GM21717 (cell line): ENCODE measurements around the gene LRP1B.
"Not testable (repeated sequence)": the region's sequence is repeated elsewhere in the genome, so short reads cannot be mapped to it uniquely, and the experiment has no call there.

ENCODE experiments used
- ATAC-seq: cut with Tn5 transposase; IDR thresholded peaks from one replicate; pipeline ENCODE4 v1.9.1; 2021; ENCODE audit warnings: mild to moderate bottlenecking, moderate library complexity; ENCODE audit not compliant: unreplicated experiment

Gene LRP1B

DNA sequence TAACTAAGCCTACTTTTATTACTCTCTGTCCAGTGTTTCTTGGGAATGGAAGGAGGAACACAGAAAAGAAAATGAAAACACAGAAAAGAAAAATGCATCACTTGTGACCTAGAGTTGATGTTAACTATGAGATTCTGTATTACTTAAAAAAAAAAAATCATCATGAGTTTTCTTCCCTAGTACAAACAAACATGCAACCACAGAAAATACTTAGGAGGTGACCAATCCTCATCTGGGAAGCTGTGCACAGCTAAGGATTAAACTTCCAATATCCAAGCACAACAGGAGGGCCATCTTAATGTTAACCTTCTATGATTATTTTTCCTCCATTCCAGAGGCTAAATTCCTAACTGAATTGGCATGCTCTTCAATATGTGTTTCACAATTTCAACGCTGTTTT, 1140.4 kb downstream of the LRP1B start:
- ATAC-seq, result no peak

DNA sequence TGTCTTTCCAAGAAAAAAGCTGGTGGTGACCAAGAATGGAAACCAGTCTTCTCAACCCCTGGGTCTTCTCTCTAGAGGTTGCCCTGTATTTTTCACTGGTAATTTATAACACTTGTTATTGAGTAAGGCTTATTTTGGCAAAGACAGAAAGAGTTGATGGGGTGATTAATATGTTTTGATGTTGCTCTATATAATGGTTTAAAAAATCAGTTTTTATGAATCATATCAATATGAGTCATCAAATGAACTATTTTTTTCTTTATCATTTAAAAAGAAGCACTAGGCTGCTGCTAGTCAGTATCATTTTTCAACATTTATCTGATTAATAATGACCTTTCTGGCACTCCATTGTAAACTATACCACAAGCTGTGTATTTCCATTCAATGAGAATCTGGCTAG, 1142.2 kb downstream of the LRP1B start:
- no peak for ATAC-seq

GRCh38 chr2:140986456-140986855, 1144.4 kb downstream of the LRP1B start:
- no peak for ATAC-seq

GRCh38 chr2:140975237-140975636, 1155.6 kb downstream of the LRP1B start:
- no peak for ATAC-seq

DNA sequence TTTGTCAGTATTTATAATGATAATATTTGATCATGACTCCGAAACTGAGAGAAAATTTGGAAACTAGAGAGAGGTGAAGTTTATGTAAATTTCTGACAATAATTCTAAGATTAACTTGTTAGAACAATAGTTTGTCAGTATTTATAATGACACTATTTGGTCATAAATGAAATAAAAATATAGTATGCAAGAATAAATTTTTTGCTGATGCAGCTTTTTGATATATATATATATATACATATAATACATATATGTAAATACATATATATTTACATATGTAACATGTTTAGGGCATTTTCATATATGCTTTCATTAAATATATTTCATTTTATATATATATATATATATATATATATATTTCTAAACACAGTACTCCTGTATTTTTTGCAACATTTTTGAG, 1158.1 kb downstream of the LRP1B start:
- no peak for ATAC-seq

DNA sequence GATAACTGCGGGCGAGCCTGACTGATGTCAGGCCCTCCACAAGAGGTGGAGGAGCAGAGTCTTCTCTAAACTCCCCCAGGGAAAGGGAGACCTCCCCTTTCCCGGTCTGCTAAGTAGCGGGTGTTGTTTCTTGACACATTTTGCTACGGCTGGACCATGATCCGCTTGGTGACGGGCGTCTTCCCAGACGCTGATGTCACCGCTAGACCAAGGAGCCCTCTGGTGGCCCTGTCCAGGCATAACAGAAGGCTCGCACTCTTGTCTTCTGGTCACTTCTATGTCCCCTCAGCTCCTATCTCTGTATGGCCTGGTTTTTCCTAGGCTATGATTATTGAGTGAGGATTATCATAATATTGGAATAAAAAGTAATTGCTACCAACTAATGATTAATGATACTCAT, 1166.5 kb downstream of the LRP1B start:
- ATAC-seq, result not testable (repeated sequence)

- no peak for ATAC-seq
Measured at GRCh38 chr2:140949932-140950331, 1180.9 kb downstream of the LRP1B start.

DNA sequence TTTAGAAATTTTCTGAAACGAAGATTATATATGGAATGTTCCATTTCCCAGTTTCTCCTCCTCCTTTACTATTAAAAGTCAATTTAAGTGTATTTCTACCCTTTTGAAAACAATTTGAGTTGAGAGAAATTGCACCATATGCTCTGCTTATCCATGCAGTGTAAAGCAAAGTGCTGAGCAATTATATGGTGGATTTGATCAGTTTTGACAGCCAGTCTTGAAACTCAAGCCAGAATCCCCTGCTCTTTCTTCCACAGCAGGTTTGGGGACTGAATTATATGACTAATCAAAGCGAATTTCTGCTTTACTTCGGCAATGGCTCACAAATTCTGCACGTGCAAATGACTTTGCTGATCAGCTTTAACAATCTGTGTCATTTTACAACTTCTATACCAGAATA, 1183.6 kb downstream of the LRP1B start:
- ATAC-seq, result no peak

GRCh38 chr2:140943867-140944266, 1186.9 kb downstream of the LRP1B start:
- no peak for ATAC-seq

DNA sequence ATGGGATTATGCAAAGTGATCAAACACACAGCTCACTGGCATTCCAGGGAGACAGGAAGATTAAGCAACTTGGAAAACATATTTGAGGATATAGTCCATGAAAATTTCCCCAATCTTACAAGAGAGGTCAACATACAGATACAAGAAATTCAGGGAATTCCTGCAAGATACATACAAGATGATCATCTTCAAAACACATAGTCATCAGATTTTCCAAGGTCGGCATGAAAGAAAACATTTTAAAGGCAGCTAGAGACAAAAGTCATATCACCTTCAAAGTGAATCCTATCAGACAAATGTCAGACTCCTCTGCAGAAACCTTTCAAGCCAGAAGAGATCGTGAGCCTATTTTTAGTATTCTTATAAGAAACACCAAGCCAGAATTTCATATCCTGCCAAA, 1188.5 kb downstream of the LRP1B start:
- ATAC-seq, result no peak

DNA sequence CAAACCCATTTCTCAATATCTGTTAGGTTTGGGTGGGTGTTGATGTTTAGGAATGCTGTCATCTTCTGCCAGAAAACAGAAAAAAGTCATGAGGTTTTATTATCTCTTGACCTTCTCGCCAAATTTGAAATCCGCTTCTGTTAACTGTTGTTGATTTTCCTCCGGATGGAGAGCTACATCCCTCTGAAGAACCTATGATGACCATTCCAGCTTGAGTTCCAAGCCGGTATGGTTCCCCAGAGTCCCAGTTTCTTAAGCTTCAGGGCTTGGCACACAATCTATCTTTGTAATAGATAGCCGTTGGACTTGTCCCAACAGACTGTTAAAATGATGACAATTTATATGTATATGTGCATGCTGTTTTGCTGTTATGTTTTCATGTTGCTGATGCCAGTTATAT, 1201.0 kb downstream of the LRP1B start:
- ATAC-seq, result no peak

DNA sequence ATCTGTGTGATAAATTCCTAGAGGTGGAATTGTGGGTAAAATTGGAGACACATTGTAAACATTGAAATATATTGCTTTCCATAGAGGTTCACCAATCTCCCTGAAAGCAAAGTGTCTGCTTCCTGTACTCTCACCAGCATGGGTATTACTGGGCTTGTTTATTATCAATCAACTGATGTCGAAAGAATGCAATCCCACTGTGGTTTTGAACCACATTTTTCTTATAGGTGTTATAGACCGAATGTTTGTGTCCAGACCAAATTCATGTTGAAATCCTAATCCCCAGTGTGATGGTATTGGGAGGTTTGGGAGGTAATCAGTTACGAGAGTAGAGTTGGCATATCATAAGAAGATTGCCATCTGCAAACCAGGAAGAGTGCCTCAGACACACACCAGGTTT, 1212.4 kb downstream of the LRP1B start:
- no peak for ATAC-seq

- no peak for ATAC-seq
Measured at GRCh38 chr2:140916410-140916809, 1214.4 kb downstream of the LRP1B start.

DNA sequence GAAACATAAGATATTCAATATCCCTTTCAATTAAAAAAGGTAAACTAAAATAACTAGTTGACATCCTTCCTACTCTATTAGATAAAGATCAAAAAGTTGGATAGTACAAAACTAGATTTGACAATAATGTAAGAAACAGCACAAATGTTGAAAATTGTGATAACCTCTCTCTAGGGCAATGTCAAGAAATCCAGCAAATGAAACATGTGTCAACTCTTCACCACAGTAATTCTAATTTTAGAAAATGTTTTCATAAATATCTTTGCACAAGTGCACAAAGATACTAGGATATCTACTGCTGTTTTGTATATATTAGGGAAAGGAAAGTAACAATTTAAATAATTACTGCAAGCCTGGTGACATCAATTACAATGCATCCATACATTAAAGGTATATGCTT, 1220.1 kb downstream of the LRP1B start:
- no peak for ATAC-seq

DNA sequence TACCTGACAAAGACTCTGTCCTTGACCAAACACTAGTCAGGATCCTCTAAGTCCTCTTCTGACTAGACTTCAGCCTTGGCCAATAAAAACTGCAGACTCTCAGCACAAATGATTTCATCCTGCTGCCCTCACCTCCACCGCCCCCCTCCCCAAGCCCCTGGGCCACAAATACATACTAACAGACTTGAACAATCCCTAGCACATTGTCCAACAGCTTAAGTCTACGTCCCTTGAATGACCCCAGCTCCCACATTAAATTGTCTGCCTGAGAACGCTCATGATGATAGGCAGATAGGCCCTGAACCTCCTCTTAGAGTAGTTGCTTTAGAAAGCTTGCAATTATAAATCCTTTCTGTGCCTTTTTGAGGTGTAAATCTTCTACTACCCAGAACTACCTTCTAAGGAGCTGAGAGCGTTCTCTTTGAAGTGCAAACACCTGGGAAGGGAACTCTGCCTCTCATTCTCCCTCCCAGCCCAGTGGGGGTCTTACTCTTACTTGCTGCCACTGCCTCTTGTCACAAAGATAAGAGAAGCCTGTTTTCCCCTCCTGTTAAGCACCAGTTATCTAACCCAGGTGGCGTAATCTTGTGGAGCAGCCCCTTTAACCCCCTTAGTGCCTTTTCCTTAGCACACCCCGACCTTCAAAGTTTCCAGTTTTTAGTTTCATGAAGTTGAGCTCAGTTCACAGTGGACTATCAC, 1225.6 kb downstream of the LRP1B start:
- ATAC-seq, result no peak

GRCh38 chr2:140895378-140895777, 1235.4 kb downstream of the LRP1B start:
- ATAC-seq, result no peak

- ATAC-seq, result peak; percentile 61
Measured at GRCh38 chr2:140893685-140894084, 1237.1 kb downstream of the LRP1B start.

DNA sequence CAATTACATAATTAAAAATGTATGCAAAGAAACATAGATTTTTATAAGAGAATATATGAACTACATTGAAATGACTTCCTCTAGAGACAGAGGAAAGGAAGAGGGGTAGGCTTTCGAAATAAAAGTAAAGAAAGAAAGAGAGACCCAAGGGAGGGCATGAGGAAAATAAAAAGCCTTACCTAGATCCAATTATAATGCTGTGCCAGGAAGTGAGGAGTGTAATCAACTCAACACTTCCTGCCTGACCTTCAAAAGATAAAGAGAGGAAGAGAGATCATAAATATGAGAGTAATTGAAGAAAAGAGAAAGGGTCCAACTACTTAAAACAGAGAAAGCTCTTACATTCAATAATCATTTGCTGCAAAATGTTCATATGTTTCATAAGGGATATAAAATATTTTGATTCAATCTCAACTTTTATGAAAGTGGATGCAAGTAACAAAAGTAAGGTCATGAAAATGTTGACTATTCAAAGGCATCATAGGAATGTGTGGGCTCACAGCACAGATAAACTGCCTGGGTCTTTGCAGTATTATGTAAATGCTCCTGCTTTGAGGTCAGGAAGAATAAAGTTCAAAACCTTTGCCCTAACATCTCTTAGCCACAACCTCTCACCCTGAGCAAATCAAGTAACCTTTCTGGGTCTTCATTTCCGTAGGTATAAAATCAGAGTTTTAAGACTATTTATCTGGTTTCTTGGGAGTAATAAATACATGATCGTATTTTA, 1237.7 kb downstream of the LRP1B start:
- no peak for ATAC-seq

- ATAC-seq, result no peak
Measured at GRCh38 chr2:140892436-140892835, 1238.4 kb downstream of the LRP1B start.

GRCh38 chr2:140891614-140892212, 1239.1 kb downstream of the LRP1B start:
- ATAC-seq, result no peak

GRCh38 chr2:140882671-140883620, 1247.9 kb downstream of the LRP1B start:
- ATAC-seq, result no peak
